Right cardiac atrium (tissue), 5 donors: Measurements from ENCODE around the gene CAMK2G. TPM values are rescaled to one million over a fixed set of nuclear protein-coding genes. Genes with fewer than 3 reads are reported as not detected.

Experiments
- ATAC-seq, 2 donors: fragments of 200-7000 bp; cut with Tn5 transposase; one replicate each; pipeline versions ENCODE4 v1.8.0 to v1.9.1; 2020; ENCODE audit warnings: moderate library complexity in 2 of 2, mild to moderate bottlenecking in 1 of 2
- DNase-seq, 3 donors: peaks; one replicate each; pipeline ENCODE4 v3.0.0-alpha.2; 2020
- H3K27ac ChIP-seq: one replicate; pipeline ENCODE4 v1.5.1; 2013; ENCODE audit warnings: mild to moderate bottlenecking, low read length, control low read depth, moderate library complexity
- H3K27me3 ChIP-seq: one replicate; pipeline ENCODE4 v1.6.1; 2013; ENCODE audit not compliant: control insufficient read depth, insufficient read depth
- H3K4me1 ChIP-seq: one replicate; pipeline ENCODE4 v1.6.1; 2013; ENCODE audit warnings: low read length; ENCODE audit not compliant: control insufficient read depth, insufficient read depth
- H3K4me3 ChIP-seq: one replicate; pipeline ENCODE4 v1.5.1; 2013; ENCODE audit warnings: low read length, control low read depth
- H3K9me3 ChIP-seq: one replicate; pipeline ENCODE4 v1.6.1; 2013; ENCODE audit warnings: low read length; ENCODE audit not compliant: control insufficient read depth
- WGBS: extraction: QIAGEN DNeasy Blood & Tissue Kit; methylation state at CpG from one replicate; pipeline ENCODE4 v1.1.7; 2013; 5-methylcytosine and 5-hydroxymethylcytosine counted together
- intact Hi-C, 4 donors: fragments of 100-400 bp; cut with DNase I; formaldehyde crosslinking; loops; one replicate each; pipeline versions ENCODE4 v1.11.0 to v1.14.0; 2022 to 2023
- polyA plus RNA-seq: library from polyadenylated mRNA; stranded (reverse); fragments of 200-250 nt; gene quantifications from one replicate; pipeline ENCODE4 v1.2.3, GENCODE V29; 2013
- total RNA-seq, 4 donors: library from RNA; stranded (reverse); fragmentation: NEBNext Ultra II Directional; extraction: Animal tissue kit (Norgen Biotek cat#: 25700); gene quantifications; one replicate each; pipeline ENCODE4 v1.2.1, GENCODE V29; 2021
- donor health status: healthy with polysubstance abuse.
- donor health status: DM: no; HTN: yes; CAD: no.
- donor health status: DM: no; HTN: no; CAD: no.
- donor health status: DM: no; HTN: yes; CAD: no; lungs with severe emphysema.
- donor health status: DM: yes; HTN: yes; CAD: no.

Gene CAMK2G
- total and polyA plus RNA-seq, 5 donors: 7.3 to 18.2 (median 13.2) TPM

GRCh38 chr10:73848821-73849489, 25.4 kb downstream of the CAMK2G start:
- Histone ChIP-seq H3K27me3 (no peaks in the 10 kb centered on the region), H3K4me1 (no peaks in the 10 kb centered on the region), H3K9me3 (no peaks in the 10 kb centered on the region), H3K4me3 (no peak overlapping the region), H3K27ac (peak overlapping the region; percentile 2)
- DNase-seq (peak; percentile 84 to 94 (median 92)), ATAC-seq (peak; percentile 77 to 93)
- 33% methylated on average over 17 of the region's 17 CpGs for WGBS
- intact Hi-C loops: loop anchor here in 1 of 4 donors (2.0 kb wide), 1 partner anchor 30 kb away; no protein-coding TSS in a partner anchor

DNA sequence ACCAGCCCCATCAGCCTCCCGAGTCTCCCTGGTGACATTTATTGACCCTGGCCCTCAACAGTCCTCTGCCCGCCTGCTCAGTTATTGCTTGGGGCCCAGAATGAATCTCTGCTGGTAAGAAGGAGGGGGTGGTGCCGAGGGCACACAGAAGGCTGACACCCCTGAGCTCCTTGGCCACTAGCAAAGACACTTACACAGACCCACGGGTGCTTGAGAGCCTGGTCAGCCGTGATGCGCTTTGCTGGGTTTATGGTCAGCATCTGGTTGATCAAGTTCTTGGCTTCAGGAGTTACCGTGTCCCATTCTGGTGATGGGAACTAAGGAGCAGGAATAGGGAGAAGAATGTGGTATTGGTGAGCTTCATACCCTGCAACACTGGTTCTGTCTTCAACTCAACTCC, 27.3 kb downstream of the CAMK2G start:
- ATAC-seq: no peak
- Histone ChIP-seq H3K4me1 (no peaks in the 10 kb centered on the region), H3K9me3 (no peaks in the 10 kb centered on the region), H3K27ac (no peak overlapping the region), H3K27me3 (no peaks in the 10 kb centered on the region), H3K4me3 (no peak overlapping the region)
- WGBS: 94% methylated on average over 7 of the region's 7 CpGs
- intact Hi-C loops: no loop called here
- peak in 1 of 3 donors; percentile 14 for DNase-seq

DNA sequence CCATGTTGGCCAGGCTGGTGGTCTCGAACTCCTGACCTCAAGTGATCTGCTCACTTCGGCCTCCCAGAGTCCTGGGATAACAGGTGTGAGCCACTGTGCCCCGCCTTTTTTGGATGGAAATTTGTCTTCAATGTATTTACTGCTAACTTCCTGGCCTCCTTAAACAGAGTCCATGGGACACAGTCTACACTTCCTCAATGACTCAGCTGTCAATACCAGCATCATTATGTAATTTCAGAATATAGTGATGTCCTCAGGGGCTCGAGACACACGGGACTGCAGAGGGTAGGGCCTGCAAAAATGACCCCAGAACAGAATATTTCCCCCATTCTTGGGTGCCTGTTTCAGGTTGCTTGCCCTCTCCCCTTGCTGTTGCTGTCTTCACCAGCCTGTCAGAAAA, 31.1 kb downstream of the CAMK2G start:
- no peaks in the 10 kb centered on the region for H3K9me3 ChIP-seq
- no peaks in the 10 kb centered on the region for H3K4me1 ChIP-seq
- H3K27ac ChIP-seq: no peak overlapping the region
- WGBS: 82% methylated on average over 5 of the region's 5 CpGs
- no peaks in the 10 kb centered on the region for H3K27me3 ChIP-seq
- intact Hi-C loops: no loop called here
- H3K4me3 ChIP-seq: no peak overlapping the region
- DNase-seq (no peak), ATAC-seq (no peak)

GRCh38 chr10:73842349-73842748, 32.0 kb downstream of the CAMK2G start:
- 91% methylated on average over 11 of the region's 11 CpGs for WGBS
- ATAC-seq: no peak
- Histone ChIP-seq H3K4me3 (no peak overlapping the region), H3K4me1 (no peaks in the 10 kb centered on the region), H3K27me3 (no peaks in the 10 kb centered on the region), H3K9me3 (no peaks in the 10 kb centered on the region), H3K27ac (no peak overlapping the region)
- no peak for DNase-seq
- intact Hi-C loops: no loop called here

- Histone ChIP-seq H3K27ac (no peak overlapping the region), H3K4me3 (no peak overlapping the region), H3K27me3 (no peaks in the 10 kb centered on the region), H3K9me3 (no peaks in the 10 kb centered on the region), H3K4me1 (no peaks in the 10 kb centered on the region)
- no peak for DNase-seq
- intact Hi-C loops: no loop called here
- WGBS: 88% methylated on average over 9 of the region's 9 CpGs
- no peak for ATAC-seq
These were observed 32.6 kb downstream of the CAMK2G start for GRCh38 chr10:73841526-73842285.

GRCh38 chr10:73841061-73841421, 33.3 kb downstream of the CAMK2G start:
- Histone ChIP-seq H3K27me3 (no peaks in the 10 kb centered on the region), H3K27ac (no peak overlapping the region), H3K9me3 (no peaks in the 10 kb centered on the region), H3K4me3 (no peak overlapping the region), H3K4me1 (no peaks in the 10 kb centered on the region)
- DNase-seq: no peak
- no peak for ATAC-seq
- intact Hi-C loops: no loop called here
- 89% methylated on average over 9 of the region's 9 CpGs for WGBS

GRCh38 chr10:73840403-73841060, 33.8 kb downstream of the CAMK2G start:
- Histone ChIP-seq H3K27ac (no peak overlapping the region), H3K9me3 (no peaks in the 10 kb centered on the region), H3K4me3 (no peak overlapping the region), H3K4me1 (no peaks in the 10 kb centered on the region), H3K27me3 (no peaks in the 10 kb centered on the region)
- intact Hi-C loops: no loop called here
- no peak for ATAC-seq
- DNase-seq: no peak
- 87% methylated on average over 13 of the region's 13 CpGs for WGBS

DNA sequence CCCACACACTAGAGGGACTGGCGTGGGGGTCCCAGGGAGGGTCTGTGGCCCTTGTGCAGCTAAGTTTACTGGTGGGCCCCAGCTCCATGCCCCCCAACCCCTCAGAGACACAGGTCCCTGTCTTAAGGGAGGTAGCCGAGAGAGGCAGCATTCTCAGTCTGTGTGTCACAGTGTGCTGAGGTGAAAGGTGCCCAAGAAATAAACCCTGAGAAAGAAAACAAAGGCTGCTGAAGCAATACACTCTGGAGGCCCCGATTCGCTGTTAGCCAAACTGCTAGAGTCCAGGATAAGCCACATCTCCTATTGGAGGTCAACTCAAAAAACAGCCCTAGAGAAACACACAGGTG, 34.3 kb downstream of the CAMK2G start:
- ATAC-seq (no peak), DNase-seq (peak in 1 of 3 donors; percentile 24)
- intact Hi-C loops: no loop called here
- Histone ChIP-seq H3K27me3 (no peaks in the 10 kb centered on the region), H3K4me3 (no peak overlapping the region), H3K4me1 (no peaks in the 10 kb centered on the region), H3K27ac (no peak overlapping the region), H3K9me3 (no peaks in the 10 kb centered on the region)
- 98% methylated on average over 4 of the region's 4 CpGs for WGBS

DNA sequence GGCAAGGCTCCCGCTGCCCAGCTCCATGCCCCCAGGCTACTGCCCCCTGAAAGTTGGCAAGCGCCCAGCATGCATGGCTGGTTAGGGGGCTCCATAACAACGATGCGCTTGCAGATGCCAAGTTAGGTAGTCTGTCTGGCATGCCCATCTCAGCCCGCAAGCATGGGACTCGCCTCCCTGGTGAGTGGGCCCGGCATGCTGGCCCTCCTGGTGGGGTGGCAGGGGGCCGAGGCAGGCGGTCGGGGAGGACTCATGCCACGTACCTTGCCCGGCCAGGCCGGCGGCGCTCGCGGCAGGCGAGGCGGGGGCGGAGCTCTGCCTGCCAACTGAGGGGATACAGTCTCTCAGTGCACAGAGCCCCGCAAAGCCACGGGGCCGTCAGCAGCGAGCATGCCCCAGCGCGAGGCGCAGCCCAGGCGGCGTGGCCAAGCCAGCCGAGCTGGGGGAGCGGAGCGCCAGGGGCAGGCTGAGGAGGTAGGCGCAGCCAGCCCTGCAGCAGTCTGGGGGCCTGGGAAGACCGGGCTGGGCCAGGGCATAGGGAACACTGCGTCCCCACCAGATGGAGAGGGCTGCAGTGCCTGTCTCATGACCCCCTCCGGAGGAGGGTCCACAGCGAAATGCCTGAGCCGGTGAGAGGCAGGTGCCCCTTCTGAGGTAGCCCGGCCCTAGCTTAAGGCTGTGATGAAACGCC, 34.9 kb downstream of the CAMK2G start:
- ATAC-seq (no peak), DNase-seq (peak in 1 of 3 donors; percentile 62)
- intact Hi-C loops: no loop called here
- Histone ChIP-seq H3K4me3 (no peak overlapping the region), H3K27ac (no peak overlapping the region), H3K27me3 (no peaks in the 10 kb centered on the region), H3K9me3 (no peaks in the 10 kb centered on the region), H3K4me1 (no peaks in the 10 kb centered on the region)
- WGBS: 96% methylated on average over 40 of the region's 40 CpGs

- Histone ChIP-seq H3K4me3 (no peak overlapping the region), H3K27me3 (no peaks in the 10 kb centered on the region), H3K27ac (no peak overlapping the region), H3K9me3 (no peaks in the 10 kb centered on the region), H3K4me1 (no peaks in the 10 kb centered on the region)
- 95% methylated on average over 8 of the region's 8 CpGs for WGBS
- intact Hi-C loops: no loop called here
- DNase-seq (no peak), ATAC-seq (no peak)
These were observed 35.5 kb downstream of the CAMK2G start for GRCh38 chr10:73838827-73839226.
